ENCODE measurements around the gene MRPL46. TPM values are rescaled to one million over a fixed set of nuclear protein-coding genes. Genes with fewer than 3 reads are reported as not detected.

Gene MRPL46
- total RNA-seq, 2 experiments from 2014 or later: 8.6 to 10.2 TPM

GRCh38 chr15:88512078-88512477 is 44.9 kb upstream of the MRPL46 start:
- intact Hi-C loops (cut with DNase I, micrococcal nuclease): no loop called here
- CTCF ChIA-PET: no interaction called here
- H3K27ac Mint-ChIP-seq: no peak overlapping the region
- no peak overlapping the region for H3K27ac ChIP-seq (ENCODE audit: low read depth in 1 of 2, low read length in 2 of 2)
- H3K4me3 ChIP-seq (ENCODE audit: low read length): no peak overlapping the region
- no peaks in the 10 kb centered on the region for H3K27me3 Mint-ChIP-seq
- peaks cover 36% of the 10 kb centered on the region for H3K36me3 ChIP-seq (ENCODE audit: insufficient read depth, low read length)
- POLR2A ChIA-PET: no interaction called here
- no peaks in the 10 kb centered on the region for H3K9me3 Mint-ChIP-seq
- no peak for DNase-seq
- no peaks in the 10 kb centered on the region for H3K4me1 ChIP-seq (ENCODE audit: insufficient read depth, low read length)
- H3K9me3 ChIP-seq (ENCODE audit: control insufficient read depth in 1 of 2, insufficient read depth in 1 of 2, low read length in 2 of 2): no peaks in the 10 kb centered on the region
- TF ChIP-seq CTCF (IDR thresholded peaks at IDR 0.05): no peak
- no peaks in the 10 kb centered on the region for H3K4me1 Mint-ChIP-seq (ENCODE audit: low read depth)
- H3K4me3 Mint-ChIP-seq: no peak overlapping the region
- H3K27me3 ChIP-seq (ENCODE audit: control insufficient read depth in 1 of 2, insufficient read depth in 2 of 2, low read length in 2 of 2): no peaks in the 10 kb centered on the region
- no peak for ATAC-seq (ENCODE audit: poor library complexity)
- peaks cover 74% of the 10 kb centered on the region for H3K36me3 Mint-ChIP-seq (ENCODE audit: low read depth)

GRCh38 chr15:88511161-88511560 is 44.0 kb upstream of the MRPL46 start:
- ChIA-PET POLR2A (no interaction called here), CTCF (no interaction called here)
- no peak overlapping the region for H3K4me3 Mint-ChIP-seq
- Histone ChIP-seq H3K36me3 (ENCODE audit: insufficient read depth, low read length) (peaks cover 36% of the 10 kb centered on the region), H3K27me3 (ENCODE audit: control insufficient read depth in 1 of 2, insufficient read depth in 2 of 2, low read length in 2 of 2) (no peaks in the 10 kb centered on the region), H3K27ac (ENCODE audit: low read depth in 1 of 2, low read length in 2 of 2) (no peak overlapping the region), H3K9me3 (ENCODE audit: control insufficient read depth in 1 of 2, insufficient read depth in 1 of 2, low read length in 2 of 2) (no peaks in the 10 kb centered on the region), H3K4me3 (ENCODE audit: low read length) (no peak overlapping the region), H3K4me1 (ENCODE audit: insufficient read depth, low read length) (no peaks in the 10 kb centered on the region)
- H3K4me1 Mint-ChIP-seq (ENCODE audit: low read depth): no peaks in the 10 kb centered on the region
- no peak for TF ChIP-seq CTCF (IDR thresholded peaks at IDR 0.05)
- ATAC-seq (ENCODE audit: poor library complexity) (no peak), DNase-seq (no peak)
- H3K27me3 Mint-ChIP-seq: no peaks in the 10 kb centered on the region
- no peaks in the 10 kb centered on the region for H3K9me3 Mint-ChIP-seq
- H3K36me3 Mint-ChIP-seq (ENCODE audit: low read depth): peaks cover 71% of the 10 kb centered on the region
- intact Hi-C loops (cut with DNase I, micrococcal nuclease): no loop called here
- no peak overlapping the region for H3K27ac Mint-ChIP-seq

- peaks cover 42% of the 10 kb centered on the region for H3K36me3 ChIP-seq (ENCODE audit: insufficient read depth, low read length)
- Mint-ChIP-seq H3K36me3 (ENCODE audit: low read depth) (peaks cover 78% of the 10 kb centered on the region), H3K4me1 (ENCODE audit: low read depth) (no peaks in the 10 kb centered on the region), H3K27me3 (no peaks in the 10 kb centered on the region), H3K9me3 (no peaks in the 10 kb centered on the region), H3K4me3 (no peak overlapping the region), H3K27ac (no peak overlapping the region)
- intact Hi-C loops (cut with DNase I, micrococcal nuclease): no loop called here
- no peaks in the 10 kb centered on the region for H3K9me3 ChIP-seq (ENCODE audit: control insufficient read depth in 1 of 2, insufficient read depth in 1 of 2, low read length in 2 of 2)
- TF ChIP-seq CTCF (IDR thresholded peaks at IDR 0.05): no peak
- no peaks in the 10 kb centered on the region for H3K4me1 ChIP-seq (ENCODE audit: insufficient read depth, low read length)
- ChIA-PET CTCF (no interaction called here), POLR2A (no interaction called here)
- ATAC-seq (ENCODE audit: poor library complexity): no peak
- H3K27me3 ChIP-seq (ENCODE audit: control insufficient read depth in 1 of 2, insufficient read depth in 2 of 2, low read length in 2 of 2): no peaks in the 10 kb centered on the region
- no peak overlapping the region for H3K27ac ChIP-seq (ENCODE audit: low read depth in 1 of 2, low read length in 2 of 2)
- H3K4me3 ChIP-seq (ENCODE audit: low read length): no peak overlapping the region
- DNase-seq: no peak
These were observed 42.8 kb upstream of the MRPL46 start for GRCh38 chr15:88509964-88510363.

Data from CD4-positive, alpha-beta T cell (primary cell).